HepG2 (cell line): ENCODE measurements around the gene CDH1. TPM values are rescaled to one million over a fixed set of nuclear protein-coding genes. Genes with fewer than 3 reads are reported as not detected.

Experiments used
- ARNT ChIP-seq: fragments of 450-650 bp; IDR thresholded peaks from 2 replicates; pipeline ENCODE4 v1.6.1; 2017
- DNMT3B ChIP-seq: conservative IDR thresholded peaks from 2 replicates; pipeline ENCODE4 v1.6.1; 2016; ENCODE audit warnings: missing biosample characterization, control low read depth
- FOXA3 ChIP-seq: IDR thresholded peaks from 2 replicates; pipeline ENCODE4 v1.6.1; 2016; ENCODE audit warnings: missing genetic modification reagents, missing compliant biosample characterization
- HNF4A ChIP-seq: sonication (generic); formaldehyde crosslinking; IDR thresholded peaks from 2 replicates; pipeline ENCODE4 v1.4.0; 2020; ENCODE audit warnings: missing genetic modification reagents
- KAT8 ChIP-seq: IDR thresholded peaks from 2 replicates; pipeline ENCODE4 v1.6.1; 2016; ENCODE audit warnings: missing genetic modification reagents, missing compliant biosample characterization
- MAF1 ChIP-seq: sonication (generic); formaldehyde crosslinking; IDR thresholded peaks from 2 replicates; pipeline ENCODE4 v1.5.0; 2020; ENCODE audit warnings: missing genetic modification reagents, borderline replicate concordance
- MTA1 ChIP-seq: sonication (generic); formaldehyde crosslinking; IDR thresholded peaks from 2 replicates; pipeline ENCODE4 v1.4.0; 2020; ENCODE audit warnings: missing genetic modification reagents, mild to moderate bottlenecking, borderline replicate concordance
- NFKB2 ChIP-seq: sonication (generic); formaldehyde crosslinking; IDR thresholded peaks from 2 replicates; pipeline ENCODE4 v1.4.0; 2020; ENCODE audit warnings: missing genetic modification reagents, borderline replicate concordance
- NR3C1 ChIP-seq: sonication (generic); formaldehyde crosslinking; IDR thresholded peaks from 2 replicates; pipeline ENCODE4 v1.4.0; 2020; ENCODE audit warnings: missing genetic modification reagents
- RBAK ChIP-seq: sonication (generic); formaldehyde crosslinking; IDR thresholded peaks from 2 replicates; pipeline ENCODE4 v1.5.1; 2020; ENCODE audit warnings: mild to moderate bottlenecking, missing genetic modification reagents
- SUZ12 ChIP-seq: fragments of 150-350 bp; IDR thresholded peaks from 2 replicates; pipeline ENCODE4 v1.6.1; 2014; ENCODE audit warnings: low read depth, low read length
- TEAD3 ChIP-seq: optimal IDR thresholded peaks from 2 replicates; pipeline ENCODE3; 2016; ENCODE audit warnings: borderline replicate concordance
- YEATS4 ChIP-seq: sonication (generic); formaldehyde crosslinking; IDR thresholded peaks from 2 replicates; pipeline ENCODE4 v1.4.0; 2020; ENCODE audit warnings: missing genetic modification reagents, borderline replicate concordance
- ZFP36 ChIP-seq: fragments of 150-350 bp; IDR thresholded peaks from 2 replicates; pipeline ENCODE4 v1.6.1; 2018; ENCODE audit warnings: borderline replicate concordance, low read length, low read depth; ENCODE audit not compliant: partially characterized antibody
- ZMAT3 ChIP-seq: sonication (generic); formaldehyde crosslinking; conservative IDR thresholded peaks from 2 replicates; pipeline ENCODE4 v1.7.0; 2021; ENCODE audit warnings: missing genetic modification reagents
- ZNF224 ChIP-seq: sonication (generic); formaldehyde crosslinking; IDR thresholded peaks from 2 replicates; pipeline ENCODE4 v1.5.0; 2020; ENCODE audit warnings: mild to moderate bottlenecking, missing genetic modification reagents
- ZNF232 ChIP-seq: sonication (generic); formaldehyde crosslinking; IDR thresholded peaks from 2 replicates; pipeline ENCODE4 v1.4.0; 2020; ENCODE audit warnings: missing genetic modification reagents, borderline replicate concordance
- ZNF253 ChIP-seq: sonication (generic); formaldehyde crosslinking; IDR thresholded peaks from 2 replicates; pipeline ENCODE4 v1.8.0; 2022; ENCODE audit warnings: mild to moderate bottlenecking, missing genetic modification reagents, borderline replicate concordance
- ZNF7 ChIP-seq: IDR thresholded peaks from 2 replicates; pipeline ENCODE4 v1.6.1; 2016; ENCODE audit warnings: missing biosample characterization, missing genetic modification reagents
- ZNF709 ChIP-seq: sonication (generic); formaldehyde crosslinking; IDR thresholded peaks from 2 replicates; pipeline ENCODE4 v1.5.0; 2020; ENCODE audit warnings: mild to moderate bottlenecking, missing genetic modification reagents
- ZSCAN20 ChIP-seq: sonication (generic); formaldehyde crosslinking; IDR thresholded peaks from 2 replicates; pipeline ENCODE4 v1.4.0; 2020; ENCODE audit warnings: missing genetic modification reagents, mild to moderate bottlenecking, borderline replicate concordance
- ZSCAN9 ChIP-seq: IDR thresholded peaks from 2 replicates; pipeline ENCODE4 v1.6.1; 2016; ENCODE audit warnings: borderline replicate concordance
- polyA plus RNA-seq, 8 experiments: library from polyadenylated mRNA; depleted of rRNA in 3 of 8; stranded (reverse) in 7 of 8; unstranded in 1 of 8; fragments of >200 nt; fragmentation: Illumina TruSeq in 4 of 8; extraction: Trizol in 4 of 8; gene quantifications; 2 replicates each; pipeline versions ENCODE4 v1.2.1 to v1.2.3, GENCODE V29; 2011 to 2016; ENCODE audit warnings: low read depth in 4 of 8, missing spikeins in 1 of 8, mixed read lengths in 1 of 8; ENCODE audit not compliant: insufficient read depth in 1 of 8
- total RNA-seq, 5 experiments: library from RNA; depleted of rRNA; stranded (reverse); fragments of >200 nt; fragmentation: Illumina TruSeq; extraction: Trizol; gene quantifications; 2 replicates each; pipeline ENCODE4 v1.2.3, GENCODE V29; 2016; ENCODE audit warnings: low read depth in 1 of 5
- TF ChIP-seq, protein P1 (sequence below): sonication (generic); formaldehyde crosslinking; IDR thresholded peaks from 2 replicates; pipeline ENCODE4 v1.5.0; 2020; ENCODE audit warnings: mild to moderate bottlenecking, missing genetic modification reagents, borderline replicate concordance
- TF ChIP-seq, protein P2 (sequence below): sonication (generic); formaldehyde crosslinking; IDR thresholded peaks from 2 replicates; pipeline ENCODE4 v1.4.0; 2020; ENCODE audit warnings: low read depth, mild to moderate bottlenecking, missing genetic modification reagents
- TF ChIP-seq, protein P3 (sequence below): sonication (generic); formaldehyde crosslinking; IDR thresholded peaks from 2 replicates; pipeline ENCODE4 v1.5.0; 2020; ENCODE audit warnings: missing genetic modification reagents, mild to moderate bottlenecking, borderline replicate concordance

CDH1 gene
- total and polyA plus RNA-seq, 2 of the 13 experiments (the other 11 are each of a cell fraction or from before 2014, with no cell fraction given) = 0.95 to 9.8 TPM

DNA sequence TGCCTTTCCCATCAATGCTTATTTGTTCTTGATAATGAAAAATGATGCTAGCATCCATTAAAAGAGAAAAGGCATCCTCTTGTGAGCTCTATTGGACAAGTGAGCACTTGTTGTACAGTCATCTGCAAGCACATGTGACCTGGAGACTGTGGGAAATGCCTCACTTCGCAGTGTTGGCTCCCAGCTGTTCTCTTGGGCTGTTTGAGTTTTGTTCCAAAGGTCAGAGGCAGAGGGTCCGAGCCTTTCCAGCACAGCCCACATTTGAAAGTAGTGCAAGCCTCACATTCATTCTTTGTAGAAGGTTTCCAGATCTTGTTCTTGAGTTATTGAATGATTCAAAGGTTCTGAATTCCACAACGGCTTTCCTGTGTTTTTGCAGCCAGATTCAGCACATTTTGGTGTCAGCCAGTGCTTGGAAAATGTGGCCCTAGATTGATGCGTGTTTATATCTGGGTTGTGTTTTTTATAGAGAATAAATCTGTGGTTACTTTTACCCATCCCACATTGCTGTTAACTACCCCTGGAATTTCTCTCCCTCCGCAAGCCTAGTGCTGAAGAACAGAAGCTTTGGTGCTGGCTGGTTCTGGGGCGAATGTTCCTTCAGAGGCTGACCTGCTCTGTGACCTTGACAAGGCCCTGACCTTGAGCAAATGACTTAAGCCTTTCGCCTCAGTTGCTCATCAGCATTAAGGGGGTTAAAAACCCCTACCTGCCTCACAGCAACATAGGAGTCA is 49.8 kb downstream of the CDH1 start (continued):
- TF ChIP-seq ZNF232 (CRISPR knock-in tag) (peak; percentile 59; the same call in 1 of the 2 replicates), RBAK (CRISPR knock-in tag) (no peak), ZNF709 (CRISPR knock-in tag) (no peak), ZNF224 (CRISPR knock-in tag) (no peak), NFKB2 (CRISPR knock-in tag) (no peak), ZMAT3 (CRISPR knock-in tag) (peak; percentile 7; the same call in 1 of the 2 replicates), TEAD3 (peak; percentile 83), DNMT3B (CRISPR knock-in tag) (peak; percentile 38; the same call in 1 of the 2 replicates), NR3C1 (CRISPR knock-in tag) (no peak), ZSCAN20 (no peak), YEATS4 (CRISPR knock-in tag) (peak; percentile 62), MTA1 (CRISPR knock-in tag) (no peak), ZSCAN9 (peak; percentile 76; the same call in 1 of the 2 replicates), HNF4A (peak; percentile 96), ZFP36 (no peak), FOXA3 (CRISPR knock-in tag) (peak; percentile 56), KAT8 (no peak), SUZ12 (no peak), MAF1 (no peak), ZNF7 (CRISPR knock-in tag) (no peak), ARNT (no peak), ZNF253 (CRISPR knock-in tag) (no peak)
- TF ChIP-seq, protein P1, sequence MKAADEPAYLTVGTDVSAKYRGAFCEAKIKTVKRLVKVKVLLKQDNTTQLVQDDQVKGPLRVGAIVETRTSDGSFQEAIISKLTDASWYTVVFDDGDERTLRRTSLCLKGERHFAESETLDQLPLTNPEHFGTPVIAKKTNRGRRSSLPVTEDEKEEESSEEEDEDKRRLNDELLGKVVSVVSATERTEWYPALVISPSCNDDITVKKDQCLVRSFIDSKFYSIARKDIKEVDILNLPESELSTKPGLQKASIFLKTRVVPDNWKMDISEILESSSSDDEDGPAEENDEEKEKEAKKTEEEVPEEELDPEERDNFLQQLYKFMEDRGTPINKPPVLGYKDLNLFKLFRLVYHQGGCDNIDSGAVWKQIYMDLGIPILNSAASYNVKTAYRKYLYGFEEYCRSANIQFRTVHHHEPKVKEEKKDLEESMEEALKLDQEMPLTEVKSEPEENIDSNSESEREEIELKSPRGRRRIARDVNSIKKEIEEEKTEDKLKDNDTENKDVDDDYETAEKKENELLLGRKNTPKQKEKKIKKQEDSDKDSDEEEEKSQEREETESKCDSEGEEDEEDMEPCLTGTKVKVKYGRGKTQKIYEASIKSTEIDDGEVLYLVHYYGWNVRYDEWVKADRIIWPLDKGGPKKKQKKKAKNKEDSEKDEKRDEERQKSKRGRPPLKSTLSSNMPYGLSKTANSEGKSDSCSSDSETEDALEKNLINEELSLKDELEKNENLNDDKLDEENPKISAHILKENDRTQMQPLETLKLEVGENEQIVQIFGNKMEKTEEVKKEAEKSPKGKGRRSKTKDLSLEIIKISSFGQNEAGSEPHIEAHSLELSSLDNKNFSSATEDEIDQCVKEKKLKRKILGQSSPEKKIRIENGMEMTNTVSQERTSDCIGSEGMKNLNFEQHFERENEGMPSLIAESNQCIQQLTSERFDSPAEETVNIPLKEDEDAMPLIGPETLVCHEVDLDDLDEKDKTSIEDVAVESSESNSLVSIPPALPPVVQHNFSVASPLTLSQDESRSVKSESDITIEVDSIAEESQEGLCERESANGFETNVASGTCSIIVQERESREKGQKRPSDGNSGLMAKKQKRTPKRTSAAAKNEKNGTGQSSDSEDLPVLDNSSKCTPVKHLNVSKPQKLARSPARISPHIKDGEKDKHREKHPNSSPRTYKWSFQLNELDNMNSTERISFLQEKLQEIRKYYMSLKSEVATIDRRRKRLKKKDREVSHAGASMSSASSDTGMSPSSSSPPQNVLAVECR (CRISPR knock-in tag) = peak; percentile 67; the same call in 1 of the 2 replicates
- TF ChIP-seq, protein P2, sequence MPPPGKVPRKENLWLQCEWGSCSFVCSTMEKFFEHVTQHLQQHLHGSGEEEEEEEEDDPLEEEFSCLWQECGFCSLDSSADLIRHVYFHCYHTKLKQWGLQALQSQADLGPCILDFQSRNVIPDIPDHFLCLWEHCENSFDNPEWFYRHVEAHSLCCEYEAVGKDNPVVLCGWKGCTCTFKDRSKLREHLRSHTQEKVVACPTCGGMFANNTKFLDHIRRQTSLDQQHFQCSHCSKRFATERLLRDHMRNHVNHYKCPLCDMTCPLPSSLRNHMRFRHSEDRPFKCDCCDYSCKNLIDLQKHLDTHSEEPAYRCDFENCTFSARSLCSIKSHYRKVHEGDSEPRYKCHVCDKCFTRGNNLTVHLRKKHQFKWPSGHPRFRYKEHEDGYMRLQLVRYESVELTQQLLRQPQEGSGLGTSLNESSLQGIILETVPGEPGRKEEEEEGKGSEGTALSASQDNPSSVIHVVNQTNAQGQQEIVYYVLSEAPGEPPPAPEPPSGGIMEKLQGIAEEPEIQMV (CRISPR knock-in tag) = no peak
- TF ChIP-seq, protein P3, sequence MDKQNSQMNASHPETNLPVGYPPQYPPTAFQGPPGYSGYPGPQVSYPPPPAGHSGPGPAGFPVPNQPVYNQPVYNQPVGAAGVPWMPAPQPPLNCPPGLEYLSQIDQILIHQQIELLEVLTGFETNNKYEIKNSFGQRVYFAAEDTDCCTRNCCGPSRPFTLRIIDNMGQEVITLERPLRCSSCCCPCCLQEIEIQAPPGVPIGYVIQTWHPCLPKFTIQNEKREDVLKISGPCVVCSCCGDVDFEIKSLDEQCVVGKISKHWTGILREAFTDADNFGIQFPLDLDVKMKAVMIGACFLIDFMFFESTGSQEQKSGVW (CRISPR knock-in tag) = no peak
